Astrocyte (in vitro differentiated cells and primary cell): ENCODE data around the gene TMEM220. TPM values are rescaled to one million over a fixed set of nuclear protein-coding genes. Genes with fewer than 3 reads are reported as not detected.

Experiments
- DNase-seq: peaks from one replicate; pipeline ENCODE4 v3.0.0-alpha.2; 2010; ENCODE audit warnings: low read depth
- FAIRE-seq: peaks from 2 replicates; lab custom pipeline; 2011; peaks lifted over from hg19 to GRCh38; lab: Jason Lieb, UNC
- H2AFZ ChIP-seq: 2 replicates; pipeline ENCODE4 v1.6.0; 2012; ENCODE audit warnings: low read depth, low read length, inconsistent platforms
- H3K27ac ChIP-seq: 2 replicates; pipeline ENCODE4 v1.5.1; 2011; ENCODE audit warnings: low read depth, low read length, inconsistent platforms
- H3K27me3 ChIP-seq: 2 replicates; pipeline ENCODE4 v1.6.0; 2011; ENCODE audit warnings: low read length, inconsistent platforms; ENCODE audit not compliant: insufficient read depth
- H3K36me3 ChIP-seq: 2 replicates; pipeline ENCODE4 v1.5.1; 2011; ENCODE audit warnings: low read length, inconsistent platforms; ENCODE audit not compliant: insufficient read depth
- H3K4me1 ChIP-seq: 2 replicates; pipeline ENCODE4 v1.5.1; 2011; ENCODE audit warnings: low read length, inconsistent platforms; ENCODE audit not compliant: insufficient read depth
- H3K4me2 ChIP-seq: 2 replicates; pipeline ENCODE4 v1.6.0; 2012; ENCODE audit warnings: low read length, inconsistent platforms
- H3K4me3 ChIP-seq: 2 replicates; pipeline ENCODE4 v1.5.1; 2011; ENCODE audit warnings: low read depth, mild to moderate bottlenecking, low read length, inconsistent platforms; ENCODE audit not compliant: insufficient read depth
- H3K79me2 ChIP-seq: 2 replicates; pipeline ENCODE4 v1.6.0; 2012; ENCODE audit warnings: mild to moderate bottlenecking, low read length, inconsistent platforms; ENCODE audit not compliant: insufficient read depth
- H3K9ac ChIP-seq: 2 replicates; pipeline ENCODE4 v1.6.0; 2012; ENCODE audit warnings: mild to moderate bottlenecking, low read length, inconsistent platforms
- H3K9me3 ChIP-seq: 2 replicates; pipeline ENCODE4 v1.5.1; 2012; ENCODE audit warnings: low read depth, mild to moderate bottlenecking, low read length, inconsistent platforms; ENCODE audit not compliant: insufficient read depth
- H4K20me1 ChIP-seq: 2 replicates; pipeline ENCODE4 v1.6.0; 2012; ENCODE audit warnings: low read length, inconsistent platforms; ENCODE audit not compliant: insufficient read depth
- H3K27ac Mint-ChIP-seq: one replicate; pipeline ENCODE4 v1.8.0; 2021; ENCODE audit warnings: mild to moderate bottlenecking, mixed read lengths; ENCODE audit not compliant: unreplicated experiment
- H3K27me3 Mint-ChIP-seq: one replicate; pipeline ENCODE4 v1.8.0; 2021; ENCODE audit warnings: low read depth, mixed read lengths; ENCODE audit not compliant: unreplicated experiment
- H3K36me3 Mint-ChIP-seq: one replicate; pipeline ENCODE4 v1.8.0; 2021; ENCODE audit warnings: low read depth, mixed read lengths; ENCODE audit not compliant: unreplicated experiment
- H3K4me1 Mint-ChIP-seq: one replicate; pipeline ENCODE4 v1.8.0; 2021; ENCODE audit warnings: low read depth, mixed read lengths; ENCODE audit not compliant: unreplicated experiment
- H3K4me3 Mint-ChIP-seq: one replicate; pipeline ENCODE4 v1.8.0; 2021; ENCODE audit warnings: mild to moderate bottlenecking, moderate library complexity, mixed read lengths; ENCODE audit not compliant: unreplicated experiment
- H3K9me3 Mint-ChIP-seq: one replicate; pipeline ENCODE4 v1.8.0; 2021; ENCODE audit warnings: mild to moderate bottlenecking, mixed read lengths; ENCODE audit not compliant: unreplicated experiment
- CTCF ChIP-seq: IDR thresholded peaks from 2 replicates; pipeline ENCODE4 v1.5.1; 2011; ENCODE audit warnings: low read depth, mild to moderate bottlenecking, inconsistent platforms, low read length, moderate library complexity; ENCODE audit not compliant: insufficient read depth
- EZH2 ChIP-seq: IDR thresholded peaks from 2 replicates; pipeline ENCODE4 v1.6.1; 2012; ENCODE audit warnings: mild to moderate bottlenecking, low read length, inconsistent platforms; ENCODE audit not compliant: insufficient read depth
- total RNA-seq: library from RNA; stranded (reverse); gene quantifications from 2 replicates; pipeline ENCODE4 v1.2.1, GENCODE V29; 2021

Gene TMEM220
- total RNA-seq, 1 donor from 2014 or later: 1.0 TPM

- Mint-ChIP-seq H3K4me3 (no peak overlapping the region), H3K27me3 (no peaks in the 10 kb centered on the region), H3K9me3 (no peaks in the 10 kb centered on the region), H3K27ac (no peak overlapping the region), H3K4me1 (peaks cover 4% of the 10 kb centered on the region), H3K36me3 (no peaks in the 10 kb centered on the region)
- DNase-seq: no peak
- no peaks in the 10 kb centered on the region for H3K27me3 ChIP-seq
- H3K9me3 ChIP-seq: no peaks in the 10 kb centered on the region
- no peaks in the 10 kb centered on the region for H3K79me2 ChIP-seq
- no peak overlapping the region for H2AFZ ChIP-seq
- no peaks in the 10 kb centered on the region for H3K4me1 ChIP-seq
- TF ChIP-seq EZH2 (no peak), CTCF (no peak)
- H3K36me3 ChIP-seq: no peaks in the 10 kb centered on the region
- FAIRE-seq: no peak
- no peak overlapping the region for H3K4me3 ChIP-seq
- H3K9ac ChIP-seq: no peak overlapping the region
- H3K27ac ChIP-seq: no peak overlapping the region
- H4K20me1 ChIP-seq: no peaks in the 10 kb centered on the region
- no peak overlapping the region for H3K4me2 ChIP-seq
Measured at GRCh38 chr17:10727192-10727591, 2.6 kb downstream of the TMEM220 start.

GRCh38 chr17:10726196-10726595, 3.6 kb downstream of the TMEM220 start:
- no peak for TF ChIP-seq CTCF
- TF ChIP-seq EZH2: no peak
- FAIRE-seq (no peak), DNase-seq (no peak)
- Mint-ChIP-seq H3K27ac (no peak overlapping the region), H3K27me3 (no peaks in the 10 kb centered on the region), H3K4me1 (peaks cover 4% of the 10 kb centered on the region), H3K36me3 (no peaks in the 10 kb centered on the region), H3K9me3 (no peaks in the 10 kb centered on the region), H3K4me3 (no peak overlapping the region)
- no peaks in the 10 kb centered on the region for H3K27me3 ChIP-seq
- H3K79me2 ChIP-seq: no peaks in the 10 kb centered on the region
- H3K4me1 ChIP-seq: no peaks in the 10 kb centered on the region
- no peak overlapping the region for H3K27ac ChIP-seq
- H2AFZ ChIP-seq: no peak overlapping the region
- no peak overlapping the region for H3K4me2 ChIP-seq
- no peaks in the 10 kb centered on the region for H3K9me3 ChIP-seq
- H3K36me3 ChIP-seq: no peaks in the 10 kb centered on the region
- H3K4me3 ChIP-seq: no peak overlapping the region
- H3K9ac ChIP-seq: no peak overlapping the region
- H4K20me1 ChIP-seq: no peaks in the 10 kb centered on the region

DNA sequence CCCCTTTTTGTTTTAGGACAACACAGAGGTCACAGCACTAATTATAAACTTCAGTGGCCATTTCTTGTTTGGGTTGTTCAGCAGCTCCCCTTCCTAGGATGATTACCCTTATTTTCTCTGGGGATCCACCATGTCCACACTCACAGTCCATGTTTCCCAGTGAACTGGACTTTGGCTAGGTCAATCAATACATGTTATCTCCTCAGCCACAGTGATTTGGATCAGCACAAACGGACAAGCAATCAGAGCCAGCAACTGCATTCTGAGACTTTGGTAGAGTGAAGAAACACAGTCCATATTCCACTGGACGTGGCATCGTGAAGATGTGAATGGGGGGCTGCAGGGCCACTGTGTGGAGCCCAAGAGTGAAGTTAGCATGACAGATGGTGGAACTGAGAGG, 4.6 kb downstream of the TMEM220 start:
- no peaks in the 10 kb centered on the region for H3K79me2 ChIP-seq
- H2AFZ ChIP-seq: no peak overlapping the region
- no peak overlapping the region for H3K27ac Mint-ChIP-seq
- H3K9ac ChIP-seq: no peak overlapping the region
- no peaks in the 10 kb centered on the region for H3K9me3 ChIP-seq
- H3K27me3 Mint-ChIP-seq: no peaks in the 10 kb centered on the region
- H3K4me2 ChIP-seq: no peak overlapping the region
- H3K4me3 ChIP-seq: no peak overlapping the region
- no peak overlapping the region for H3K27ac ChIP-seq
- DNase-seq (no peak), FAIRE-seq (no peak)
- no peak overlapping the region for H3K4me3 Mint-ChIP-seq
- H3K36me3 ChIP-seq: no peaks in the 10 kb centered on the region
- H3K36me3 Mint-ChIP-seq: no peaks in the 10 kb centered on the region
- no peaks in the 10 kb centered on the region for H3K9me3 Mint-ChIP-seq
- no peaks in the 10 kb centered on the region for H3K4me1 Mint-ChIP-seq
- no peaks in the 10 kb centered on the region for H4K20me1 ChIP-seq
- no peaks in the 10 kb centered on the region for H3K27me3 ChIP-seq
- TF ChIP-seq EZH2: no peak
- no peak for TF ChIP-seq CTCF
- no peaks in the 10 kb centered on the region for H3K4me1 ChIP-seq
